Esophagus squamous epithelium (tissue), 5 donors: ENCODE results near the gene CAMSAP3. TPM values are rescaled to one million over a fixed set of nuclear protein-coding genes. Genes with fewer than 3 reads are reported as not detected.

Source experiments
- DNase-seq: peaks from one replicate; lab custom pipeline; 2025; lab: John Stamatoyannopoulos, UW
- H3K27ac ChIP-seq, 4 donors: fragments of 200-600 bp; sonication (generic); one replicate each; pipeline ENCODE4 v1.5.1; 2016 to 2019; ENCODE audit warnings: mild to moderate bottlenecking in 1 of 4
- H3K27me3 ChIP-seq, 4 donors: fragments of 200-600 bp; sonication (generic); 1 replicate in 3 of 4; 2 replicates in 1 of 4; pipeline versions ENCODE4 v1.5.1 to v1.6.0; 2017 to 2021; ENCODE audit warnings: antibody characterized with exemption in 1 of 4
- H3K36me3 ChIP-seq, 3 donors: fragments of 200-600 bp; sonication (generic); one replicate each; pipeline ENCODE4 v1.5.1; 2016 to 2019
- H3K4me1 ChIP-seq, 3 donors: fragments of 200-600 bp; sonication (generic); one replicate each; pipeline ENCODE4 v1.5.1; 2017 to 2019
- H3K4me3 ChIP-seq, 4 donors: fragments of 200-600 bp; sonication (generic); 1 replicate in 3 of 4; 2 replicates in 1 of 4; pipeline ENCODE4 v1.5.1; 2016 to 2019; ENCODE audit warnings: mild to moderate bottlenecking in 2 of 4, moderate library complexity in 1 of 4
- H3K9me3 ChIP-seq, 3 donors: fragments of 200-600 bp; sonication (generic); one replicate each; pipeline ENCODE4 v1.5.1; 2016 to 2019
- CTCF ChIP-seq, 6 experiments: fragments of 450-650 bp in 4 of 6; fragments of 200-600 bp in 2 of 6; sonication (generic) in 2 of 6; IDR thresholded peaks; one replicate each; pipeline ENCODE4 v1.5.1; 2016 to 2019; ENCODE audit warnings: antibody characterized with exemption in 6 of 6, mild to moderate bottlenecking in 4 of 6, moderate library complexity in 4 of 6
- POLR2A ChIP-seq, 4 donors: fragments of 450-650 bp; IDR thresholded peaks; one replicate each; pipeline ENCODE4 v1.6.1; 2017; ENCODE audit warnings: antibody characterized with exemption in 4 of 4, mild to moderate bottlenecking in 4 of 4, moderate library complexity in 3 of 4
- WGBS, 2 donors: methylation state at CpG; one replicate each; pipeline ENCODE4 v1.1.5; 2018; 5-methylcytosine and 5-hydroxymethylcytosine counted together
- intact Hi-C: fragments of 100-400 bp; cut with DNase I; formaldehyde crosslinking; loops from one replicate; pipeline ENCODE4 v1.15.0; 2022
- total RNA-seq, 4 donors: library from RNA; depleted of rRNA; stranded (reverse); fragments of >200 nt; gene quantifications; one replicate each; pipeline ENCODE4 v1.1.0, GENCODE V29; 2016
- donor health status: DM: yes; HTN: yes; CAD: no.

Gene CAMSAP3
- total RNA-seq, 4 donors from 2014 or later: 9.3 to 45.5 (median 14.1) TPM

DNA sequence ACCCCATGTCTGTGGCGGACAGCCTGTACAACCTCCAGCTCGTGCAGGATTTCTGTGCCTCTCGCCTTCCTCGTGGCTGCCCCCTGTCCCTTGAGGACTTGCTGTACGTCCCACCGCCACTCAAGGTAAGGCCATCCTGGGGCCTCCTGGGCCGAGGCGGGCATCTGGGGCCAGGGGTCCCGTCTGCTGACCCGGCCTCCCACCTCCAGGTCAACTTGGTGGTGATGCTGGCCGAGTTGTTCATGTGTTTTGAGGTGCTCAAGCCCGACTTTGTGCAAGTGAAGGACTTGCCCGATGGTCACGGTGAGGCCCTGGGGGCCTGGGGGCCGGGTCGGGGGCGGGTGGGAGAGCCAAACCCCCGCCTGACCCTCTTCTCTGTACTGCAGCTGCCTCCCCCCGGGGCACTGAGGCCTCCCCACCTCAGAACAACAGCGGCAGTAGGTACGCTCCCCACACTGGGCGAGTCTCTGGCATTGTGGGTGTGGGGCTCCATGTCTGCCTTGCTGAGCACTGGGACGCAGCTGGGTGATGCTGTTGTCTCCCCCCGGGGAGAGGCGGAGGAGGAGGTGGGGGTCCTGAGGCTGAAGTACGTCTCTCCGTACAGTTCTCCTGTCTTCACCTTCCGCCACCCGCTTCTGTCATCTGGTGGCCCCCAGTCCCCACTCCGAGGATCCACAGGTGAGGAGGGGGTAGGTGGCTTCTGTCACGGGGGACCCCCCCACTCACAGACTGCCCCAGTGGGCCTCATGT lies 15.0 kb downstream of the CAMSAP3 start:
- intact Hi-C loops: no loop called here
- H3K9me3 ChIP-seq: no peaks in the 10 kb centered on the region
- TF ChIP-seq POLR2A (IDR thresholded peaks at IDR 0.05) (no peak), CTCF (IDR thresholded peaks at IDR 0.05) (no peak)
- no peak overlapping the region for H3K27ac ChIP-seq
- WGBS, 2 donors: 75 to 94% methylated on average over 3 to 6 of the region's 31 CpGs
- no peak for DNase-seq
- H3K36me3 ChIP-seq: peaks cover 0 to 94% (median 6%) of the 10 kb centered on the region in 3 donors
- peaks cover 0 to 14% (median 0%) of the 10 kb centered on the region in 4 donors for H3K27me3 ChIP-seq
- no peak overlapping the region for H3K4me3 ChIP-seq
- no peaks in the 10 kb centered on the region for H3K4me1 ChIP-seq

DNA sequence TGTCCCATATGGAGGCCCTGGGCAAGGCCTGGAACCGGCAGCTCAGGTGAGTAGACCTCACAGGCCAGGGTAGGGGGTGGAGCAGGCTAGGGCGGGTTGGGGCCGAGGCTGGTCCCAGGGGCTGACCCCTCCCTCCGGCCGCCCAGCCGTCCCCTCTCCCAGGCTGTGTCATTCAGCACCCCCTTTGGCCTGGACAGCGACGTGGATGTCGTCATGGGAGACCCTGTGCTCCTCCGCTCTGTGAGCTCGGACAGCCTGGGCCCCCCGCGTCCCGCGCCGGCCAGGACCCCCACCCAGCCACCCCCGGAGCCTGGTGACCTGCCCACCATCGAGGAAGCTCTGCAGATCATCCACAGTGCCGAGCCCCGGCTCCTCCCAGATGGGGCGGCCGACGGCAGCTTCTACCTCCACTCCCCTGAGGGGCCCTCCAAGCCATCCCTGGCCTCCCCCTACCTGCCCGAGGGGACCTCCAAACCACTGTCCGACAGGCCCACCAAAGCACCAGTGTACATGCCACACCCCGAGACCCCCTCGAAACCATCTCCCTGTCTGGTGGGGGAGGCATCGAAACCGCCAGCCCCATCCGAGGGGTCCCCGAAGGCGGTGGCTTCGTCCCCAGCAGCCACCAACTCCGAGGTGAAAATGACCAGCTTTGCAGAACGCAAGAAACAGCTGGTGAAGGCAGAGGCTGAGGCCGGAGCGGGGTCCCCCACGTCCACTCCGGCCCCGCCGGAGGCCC lies 16.0 kb downstream of the CAMSAP3 start:
- Histone ChIP-seq H3K27ac (no peak overlapping the region), H3K9me3 (no peaks in the 10 kb centered on the region), H3K4me1 (no peaks in the 10 kb centered on the region), H3K36me3 (peaks cover 0 to 96% (median 6%) of the 10 kb centered on the region in 3 donors), H3K4me3 (no peak overlapping the region), H3K27me3 (peaks cover 0 to 5% (median 0%) of the 10 kb centered on the region in 4 donors)
- no peak for DNase-seq
- WGBS, 2 donors: 90% methylated on average over 10 of the region's 41 CpGs; no CpG with 5 or more reads in 1 of the 2 donors
- intact Hi-C loops: no loop called here
- TF ChIP-seq CTCF (IDR thresholded peaks at IDR 0.05): no peak
- no peak for TF ChIP-seq POLR2A (IDR thresholded peaks at IDR 0.05)

- DNase-seq: no peak
- WGBS, 2 donors: 90% methylated on average over 2 to 24 of the region's 81 CpGs
Observed at GRCh38 chr19:7612282-7613274, 16.9 kb downstream of the CAMSAP3 start.

More at GRCh38 chr19:7612282-7613274, 16.9 kb downstream of the CAMSAP3 start:
- Histone ChIP-seq H3K4me1 (peaks cover 0 to 4% (median 2%) of the 10 kb centered on the region in 3 donors), H3K27me3 (no peaks in the 10 kb centered on the region), H3K27ac (no peak overlapping the region), H3K36me3 (peaks cover 0 to 96% (median 6%) of the 10 kb centered on the region in 3 donors), H3K4me3 (no peak overlapping the region), H3K9me3 (no peaks in the 10 kb centered on the region)
- intact Hi-C loops: no loop called here
- TF ChIP-seq CTCF (IDR thresholded peaks at IDR 0.05): no peak
- no peak for TF ChIP-seq POLR2A (IDR thresholded peaks at IDR 0.05)
